ENCODE data around the gene SLC16A10. TPM values are rescaled to one million over a fixed set of nuclear protein-coding genes. Genes with fewer than 3 reads are reported as not detected.
"Not testable (repeated sequence)": the region's sequence is repeated elsewhere in the genome, so short reads cannot be mapped to it uniquely, and the experiment has no call there.

SLC16A10 gene, protein sequence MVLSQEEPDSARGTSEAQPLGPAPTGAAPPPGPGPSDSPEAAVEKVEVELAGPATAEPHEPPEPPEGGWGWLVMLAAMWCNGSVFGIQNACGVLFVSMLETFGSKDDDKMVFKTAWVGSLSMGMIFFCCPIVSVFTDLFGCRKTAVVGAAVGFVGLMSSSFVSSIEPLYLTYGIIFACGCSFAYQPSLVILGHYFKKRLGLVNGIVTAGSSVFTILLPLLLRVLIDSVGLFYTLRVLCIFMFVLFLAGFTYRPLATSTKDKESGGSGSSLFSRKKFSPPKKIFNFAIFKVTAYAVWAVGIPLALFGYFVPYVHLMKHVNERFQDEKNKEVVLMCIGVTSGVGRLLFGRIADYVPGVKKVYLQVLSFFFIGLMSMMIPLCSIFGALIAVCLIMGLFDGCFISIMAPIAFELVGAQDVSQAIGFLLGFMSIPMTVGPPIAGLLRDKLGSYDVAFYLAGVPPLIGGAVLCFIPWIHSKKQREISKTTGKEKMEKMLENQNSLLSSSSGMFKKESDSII
- polyA plus RNA-seq (2013, experiment 1 of 2) = 4.3 TPM
- 5.8 TPM for polyA plus RNA-seq (2013, experiment 2 of 2)

DNA sequence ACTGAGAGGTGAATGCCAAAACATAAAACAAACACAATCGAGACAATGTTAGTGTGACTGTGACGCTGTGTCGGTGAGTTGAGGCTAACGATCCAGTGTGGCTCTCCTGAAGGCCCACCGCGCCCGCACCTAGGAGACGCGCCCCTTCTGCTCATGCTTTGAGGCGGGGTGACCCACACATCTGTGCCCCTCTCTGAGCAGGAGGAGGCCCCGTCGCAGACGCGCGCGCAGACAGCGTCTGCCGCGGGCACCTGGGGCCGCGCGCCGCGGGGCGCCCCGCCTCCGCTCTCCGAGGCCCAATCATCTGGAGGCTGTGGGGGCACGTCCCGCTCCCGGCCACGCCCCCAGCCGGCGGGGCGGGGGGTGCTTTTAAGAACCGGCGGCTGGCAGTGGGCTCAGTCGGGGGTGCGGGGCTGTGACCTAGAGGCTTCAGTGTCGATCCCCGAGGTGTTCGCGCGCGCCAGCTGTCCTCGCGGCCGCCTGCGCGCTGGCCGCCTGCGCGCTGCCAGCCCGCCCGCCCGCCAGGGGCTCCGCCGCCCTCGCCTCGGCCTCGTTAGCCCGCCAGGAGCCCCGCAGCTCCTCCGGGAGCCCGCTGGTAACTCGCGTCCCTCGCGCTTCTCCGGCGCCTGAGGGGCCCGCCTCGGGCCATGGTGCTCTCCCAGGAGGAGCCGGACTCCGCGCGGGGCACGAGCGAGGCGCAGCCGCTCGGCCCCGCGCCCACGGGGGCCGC lies at the start of gene SLC16A10:
SLC16A10 (plus strand) TSS at position 398 of the 730 bp plus-strand sequence; CDS start at position 648, 250 bp downstream.
- Histone ChIP-seq H3K4me1 (ENCODE audit: insufficient read depth, low read length) (peaks cover 27% of the 10 kb centered on the region), H3K27me3 (ENCODE audit: insufficient read depth, low read length) (peaks cover 41% of the 10 kb centered on the region), H3K4me3 (ENCODE audit: low read length) (peak within 1 kb of the TSS; percentile 53), H3K36me3 (ENCODE audit: insufficient read depth, low read length) (no peaks in the 10 kb centered on the region), H3K9me3 (ENCODE audit: insufficient read depth, low read depth, low read length) (no peaks in the 10 kb centered on the region), H3K9ac (ENCODE audit: low read depth, low read length) (peak within 1 kb of the TSS; percentile 1), H3K27ac (ENCODE audit: low read depth, low read length) (no peak within 1 kb of the TSS)
- WGBS = under 1% methylated on average over 86 of the region's 86 CpGs

DNA sequence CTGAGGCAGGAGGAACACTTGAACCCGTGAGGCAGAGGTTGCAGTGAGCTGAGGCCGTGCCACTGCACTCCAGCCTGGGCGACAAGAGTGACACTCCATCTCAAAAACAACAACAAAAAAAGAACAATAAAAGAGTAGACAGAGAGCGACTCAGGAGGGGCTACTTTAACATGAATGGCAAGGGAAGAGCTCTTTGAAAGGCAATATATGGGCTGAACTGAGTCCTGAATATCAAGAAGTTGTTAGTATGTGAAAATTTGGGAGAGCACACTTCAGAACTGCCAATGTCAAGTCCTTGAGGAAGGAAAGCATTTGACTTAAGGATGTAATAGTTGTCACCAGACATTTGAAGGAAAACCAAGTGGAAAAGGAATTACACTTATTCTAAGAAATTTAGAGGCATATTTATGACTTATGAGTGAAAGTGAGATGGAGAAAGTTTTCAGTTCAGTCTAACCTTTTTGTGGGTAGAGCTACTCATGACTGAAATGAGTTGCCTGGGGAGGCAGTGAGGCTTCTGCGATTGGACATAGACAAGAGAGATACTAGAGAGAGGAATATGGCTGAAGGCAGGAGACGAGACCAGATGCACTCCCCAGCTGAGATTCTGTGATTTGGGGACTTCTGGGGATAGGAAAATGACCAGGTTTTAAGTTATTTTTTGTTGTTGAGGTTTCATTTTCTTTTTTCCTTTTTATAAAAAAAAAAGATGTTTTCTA lies 48.6 kb upstream of the SLC16A10 start:
- no peak overlapping the region for H3K27ac ChIP-seq (ENCODE audit: low read depth, low read length)
- H3K9me3 ChIP-seq (ENCODE audit: insufficient read depth, low read depth, low read length) = no peaks in the 10 kb centered on the region
- peaks cover 2% of the 10 kb centered on the region for H3K4me1 ChIP-seq (ENCODE audit: insufficient read depth, low read length)
- WGBS = 90% methylated on average over 6 of the region's 6 CpGs
- no peak overlapping the region for H3K9ac ChIP-seq (ENCODE audit: low read depth, low read length)
- no peak overlapping the region for H3K4me3 ChIP-seq (ENCODE audit: low read length)
- no peaks in the 10 kb centered on the region for H3K36me3 ChIP-seq (ENCODE audit: insufficient read depth, low read length)
- no peaks in the 10 kb centered on the region for H3K27me3 ChIP-seq (ENCODE audit: insufficient read depth, low read length)

DNA sequence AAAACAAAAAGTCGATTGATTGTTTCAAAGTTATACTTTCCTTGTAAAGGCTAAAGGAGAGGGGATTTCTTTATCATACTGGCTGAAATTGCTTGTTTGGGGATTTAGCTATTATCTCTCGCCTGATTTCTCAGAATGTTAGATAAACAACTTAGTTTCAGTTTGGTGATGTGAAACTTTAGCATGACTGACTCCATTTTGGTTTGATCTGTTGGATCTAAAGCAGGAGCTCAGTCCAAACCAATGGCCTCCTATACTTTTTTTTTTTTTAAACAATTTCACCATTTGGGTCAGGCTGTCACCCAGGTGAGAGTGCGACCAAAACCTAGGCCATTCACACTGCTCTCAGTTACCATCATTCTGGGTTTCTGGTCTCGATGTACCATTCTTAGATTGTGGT lies 45.4 kb upstream of the SLC16A10 start:
- Histone ChIP-seq H3K36me3 (ENCODE audit: insufficient read depth, low read length) (no peaks in the 10 kb centered on the region), H3K27me3 (ENCODE audit: insufficient read depth, low read length) (no peaks in the 10 kb centered on the region), H3K4me3 (ENCODE audit: low read length) (no peak overlapping the region), H3K9me3 (ENCODE audit: insufficient read depth, low read depth, low read length) (no peaks in the 10 kb centered on the region), H3K9ac (ENCODE audit: low read depth, low read length) (no peak overlapping the region), H3K4me1 (ENCODE audit: insufficient read depth, low read length) (no peaks in the 10 kb centered on the region), H3K27ac (ENCODE audit: low read depth, low read length) (no peak overlapping the region)
- 97% methylated on average over 4 of the region's 4 CpGs for WGBS

DNA sequence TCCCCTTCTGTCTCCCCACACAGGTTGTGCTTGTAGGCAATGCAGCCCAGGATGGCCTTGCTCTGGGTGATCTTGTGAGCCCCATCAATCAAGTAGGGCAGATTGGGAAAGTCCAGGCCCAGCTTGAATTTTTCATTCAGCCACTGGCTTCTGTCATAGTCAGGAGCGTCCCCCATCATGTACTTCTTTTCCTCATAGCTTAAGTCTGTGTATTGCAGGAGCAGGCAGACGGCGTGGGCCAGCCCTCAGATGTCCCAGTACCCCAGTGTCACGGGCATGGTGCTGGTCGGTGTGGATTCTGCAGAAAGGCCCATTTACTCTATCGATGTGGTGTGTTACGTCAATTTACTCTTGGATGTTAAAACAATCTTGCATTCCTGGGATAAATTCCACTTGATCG lies 40.1 kb upstream of the SLC16A10 start:
- no peaks in the 10 kb centered on the region for H3K36me3 ChIP-seq (ENCODE audit: insufficient read depth, low read length)
- H3K27ac ChIP-seq (ENCODE audit: low read depth, low read length) = no peak overlapping the region
- H3K9me3 ChIP-seq (ENCODE audit: insufficient read depth, low read depth, low read length) = no peaks in the 10 kb centered on the region
- H3K9ac ChIP-seq (ENCODE audit: low read depth, low read length) = no peak overlapping the region
- 95% methylated on average over 8 of the region's 8 CpGs for WGBS
- H3K4me1 ChIP-seq (ENCODE audit: insufficient read depth, low read length) = no peaks in the 10 kb centered on the region
- no peak overlapping the region for H3K4me3 ChIP-seq (ENCODE audit: low read length)
- no peaks in the 10 kb centered on the region for H3K27me3 ChIP-seq (ENCODE audit: insufficient read depth, low read length)

DNA sequence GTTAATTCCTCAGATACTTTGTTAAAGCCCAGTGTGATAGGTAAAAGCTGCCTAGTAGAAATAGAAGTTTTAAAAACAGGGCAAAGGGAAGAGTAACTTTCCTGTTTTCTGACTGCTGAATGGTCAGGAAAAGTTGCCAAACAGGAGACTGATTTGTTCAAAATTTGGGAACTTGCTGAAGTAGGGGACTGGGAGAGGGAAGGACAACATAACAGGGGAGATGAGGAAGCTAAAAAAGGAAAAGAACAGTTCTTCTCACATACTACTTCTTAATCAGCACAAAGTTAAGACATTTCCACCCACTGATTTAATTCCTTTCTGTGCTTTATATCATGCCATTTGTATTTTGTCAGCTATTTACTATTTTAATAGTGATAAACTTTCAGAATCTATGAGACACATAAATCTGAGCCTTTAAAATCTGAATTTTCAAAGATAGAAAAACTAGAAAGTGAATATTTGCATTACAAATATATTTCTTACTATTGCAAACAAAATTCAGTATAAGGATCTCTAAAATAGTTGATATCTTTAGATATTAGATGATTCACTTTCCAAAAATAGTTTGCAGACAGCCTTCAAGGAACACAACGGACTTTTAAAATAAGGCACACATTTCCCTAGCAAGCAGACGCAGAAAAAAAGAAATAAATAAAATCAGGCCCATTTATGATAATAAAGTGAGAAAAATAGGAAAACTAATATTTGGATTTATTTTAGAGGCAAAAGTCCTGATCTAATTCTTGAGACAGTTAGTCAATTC lies 36.9 kb upstream of the SLC16A10 start:
- 100% methylated on average over 1 of the region's 2 CpGs for WGBS
- Histone ChIP-seq H3K4me3 (ENCODE audit: low read length) (no peak overlapping the region), H3K27ac (ENCODE audit: low read depth, low read length) (no peak overlapping the region), H3K4me1 (ENCODE audit: insufficient read depth, low read length) (no peaks in the 10 kb centered on the region), H3K9me3 (ENCODE audit: insufficient read depth, low read depth, low read length) (no peaks in the 10 kb centered on the region), H3K36me3 (ENCODE audit: insufficient read depth, low read length) (no peaks in the 10 kb centered on the region), H3K27me3 (ENCODE audit: insufficient read depth, low read length) (no peaks in the 10 kb centered on the region), H3K9ac (ENCODE audit: low read depth, low read length) (no peak overlapping the region)

DNA sequence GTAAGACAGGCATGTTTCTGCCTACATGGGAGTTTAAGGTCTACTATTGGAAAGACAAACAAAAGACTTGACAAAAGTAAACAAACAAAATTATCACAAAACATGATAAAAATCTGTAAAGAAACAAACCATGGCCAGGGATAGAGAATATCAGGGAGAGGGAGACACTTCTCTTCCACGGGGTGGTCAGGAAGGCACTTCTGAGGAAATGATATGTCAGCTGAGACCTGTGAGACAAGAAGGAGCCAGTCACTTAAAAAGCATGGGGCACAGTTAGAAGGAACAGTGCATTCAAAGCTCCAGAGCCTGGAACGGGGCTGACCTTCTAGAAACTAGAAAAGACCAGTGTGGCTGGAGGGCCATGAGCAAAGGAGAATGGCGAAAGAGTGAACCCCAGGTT lies 35.1 kb upstream of the SLC16A10 start:
- no peak overlapping the region for H3K9ac ChIP-seq (ENCODE audit: low read depth, low read length)
- H3K36me3 ChIP-seq (ENCODE audit: insufficient read depth, low read length) = no peaks in the 10 kb centered on the region
- H3K4me3 ChIP-seq (ENCODE audit: low read length) = no peak overlapping the region
- H3K4me1 ChIP-seq (ENCODE audit: insufficient read depth, low read length) = no peaks in the 10 kb centered on the region
- WGBS = 89% methylated on average over 3 of the region's 3 CpGs
- no peaks in the 10 kb centered on the region for H3K9me3 ChIP-seq (ENCODE audit: insufficient read depth, low read depth, low read length)
- H3K27ac ChIP-seq (ENCODE audit: low read depth, low read length) = no peak overlapping the region
- H3K27me3 ChIP-seq (ENCODE audit: insufficient read depth, low read length) = no peaks in the 10 kb centered on the region

DNA sequence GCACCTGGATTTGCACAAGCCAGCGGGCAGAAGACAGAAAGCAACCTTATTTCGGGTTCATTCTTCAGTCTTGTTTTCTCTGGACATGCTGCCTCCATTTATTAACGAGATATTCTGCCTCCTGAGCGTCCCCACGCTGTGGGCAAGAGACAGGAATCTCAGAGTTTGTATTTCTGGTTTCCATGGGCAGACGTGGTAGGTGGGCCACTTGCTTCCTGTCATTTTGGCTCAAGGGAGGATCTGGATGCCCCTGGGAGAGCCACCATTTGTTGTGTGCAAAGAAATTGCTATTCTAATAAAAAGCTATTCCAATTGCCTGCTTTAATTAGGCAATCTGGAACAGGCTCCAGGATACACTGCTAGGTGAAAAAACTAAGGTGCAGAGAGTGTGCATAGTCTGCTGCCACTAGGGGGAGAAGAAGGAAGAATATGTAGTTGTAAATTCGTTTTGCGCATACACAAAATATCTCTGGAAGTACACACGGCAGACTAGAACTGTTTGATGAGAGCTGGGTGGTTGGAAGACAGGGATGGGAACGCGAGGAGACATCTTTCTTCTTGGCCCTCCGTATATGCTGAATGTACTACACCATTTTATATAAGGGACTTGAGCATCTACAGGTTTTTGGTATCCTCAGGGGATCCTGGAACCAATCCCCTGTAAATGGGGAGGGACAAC lies 30.1 kb upstream of the SLC16A10 start:
- H3K9ac ChIP-seq (ENCODE audit: low read depth, low read length) = no peak overlapping the region
- WGBS = 79% methylated on average over 6 of the region's 12 CpGs
- no peaks in the 10 kb centered on the region for H3K27me3 ChIP-seq (ENCODE audit: insufficient read depth, low read length)

DNA sequence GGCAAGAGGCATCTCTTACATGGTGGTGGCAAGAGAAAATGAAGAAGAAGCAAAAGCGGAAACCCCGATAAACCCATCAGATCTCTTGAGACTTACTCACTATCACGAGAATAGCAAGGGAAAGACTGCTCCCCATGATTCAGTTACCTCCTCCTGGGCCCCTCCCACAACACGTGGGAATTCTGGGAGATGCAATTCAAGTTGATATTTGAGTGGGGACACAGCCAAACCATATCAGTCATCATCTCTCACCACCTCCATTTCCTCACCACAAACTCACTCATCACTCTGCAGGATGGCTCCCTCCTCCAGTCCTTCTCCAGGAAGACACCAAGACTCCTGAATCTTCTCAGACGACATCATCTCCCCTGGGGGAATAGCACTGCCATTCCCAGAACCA lies 25.8 kb upstream of the SLC16A10 start:
- Histone ChIP-seq H3K9me3 (ENCODE audit: insufficient read depth, low read depth, low read length) (no peaks in the 10 kb centered on the region), H3K27ac (ENCODE audit: low read depth, low read length) (no peak overlapping the region), H3K36me3 (ENCODE audit: insufficient read depth, low read length) (no peaks in the 10 kb centered on the region), H3K9ac (ENCODE audit: low read depth, low read length) (no peak overlapping the region), H3K4me3 (ENCODE audit: low read length) (no peak overlapping the region), H3K27me3 (ENCODE audit: insufficient read depth, low read length) (no peaks in the 10 kb centered on the region), H3K4me1 (ENCODE audit: insufficient read depth, low read length) (no peaks in the 10 kb centered on the region)
- 80% methylated on average over 5 of the region's 5 CpGs for WGBS

More for the DNA sequence above, 30.1 kb upstream of the SLC16A10 start:
- Histone ChIP-seq H3K9me3 (ENCODE audit: insufficient read depth, low read depth, low read length) (no peaks in the 10 kb centered on the region), H3K27ac (ENCODE audit: low read depth, low read length) (no peak overlapping the region), H3K4me1 (ENCODE audit: insufficient read depth, low read length) (no peaks in the 10 kb centered on the region), H3K36me3 (ENCODE audit: insufficient read depth, low read length) (no peaks in the 10 kb centered on the region), H3K4me3 (ENCODE audit: low read length) (no peak overlapping the region)

DNA sequence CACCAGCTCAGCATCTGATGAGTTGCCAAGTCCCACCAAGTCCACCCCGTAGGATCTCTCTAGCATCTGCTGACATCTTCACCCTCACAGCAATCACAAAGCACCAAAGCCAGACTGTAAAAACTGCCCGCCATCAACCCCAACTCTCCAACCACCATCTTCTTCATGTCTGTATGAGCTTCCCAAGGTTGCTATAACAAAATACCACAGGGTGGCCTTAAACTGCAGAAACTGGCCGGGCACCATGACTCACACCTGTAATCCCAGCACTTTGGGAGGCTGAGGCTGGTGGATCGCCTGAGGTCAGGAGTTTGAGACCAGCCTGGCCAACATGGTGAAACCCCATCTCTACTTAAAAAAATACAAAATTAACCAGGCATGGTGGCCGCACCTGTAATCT lies 25.3 kb upstream of the SLC16A10 start:
- not testable (repeated sequence) for H3K27ac ChIP-seq (ENCODE audit: low read depth, low read length); H3K36me3 ChIP-seq (ENCODE audit: insufficient read depth, low read length); H3K9ac ChIP-seq (ENCODE audit: low read depth, low read length); H3K4me1 ChIP-seq (ENCODE audit: insufficient read depth, low read length); H3K4me3 ChIP-seq (ENCODE audit: low read length); H3K9me3 ChIP-seq (ENCODE audit: insufficient read depth, low read depth, low read length); H3K27me3 ChIP-seq (ENCODE audit: insufficient read depth, low read length)
- 95% methylated on average over 5 of the region's 5 CpGs for WGBS

DNA sequence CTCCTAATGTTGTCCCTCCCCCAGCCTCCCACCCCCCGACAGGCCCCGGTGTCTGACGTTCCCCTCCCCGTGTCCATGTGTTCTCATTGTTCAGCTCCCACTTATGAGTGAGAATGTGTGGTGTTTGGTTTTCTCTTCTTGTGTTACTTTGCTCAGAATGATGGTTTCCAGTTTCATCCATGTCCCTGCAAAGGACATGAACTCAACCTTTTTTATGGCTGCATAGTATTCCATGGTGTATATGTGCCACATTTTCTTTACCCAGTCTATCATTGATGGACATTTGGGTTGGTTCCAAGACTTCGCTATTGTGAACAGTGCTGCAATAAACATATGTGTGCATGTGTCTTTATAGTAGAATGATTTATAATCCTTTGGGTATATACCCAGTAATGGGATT lies 24.4 kb upstream of the SLC16A10 start:
- not testable (repeated sequence) for H3K9me3 ChIP-seq (ENCODE audit: insufficient read depth, low read depth, low read length); H3K27me3 ChIP-seq (ENCODE audit: insufficient read depth, low read length); H3K4me3 ChIP-seq (ENCODE audit: low read length); H3K9ac ChIP-seq (ENCODE audit: low read depth, low read length); H3K27ac ChIP-seq (ENCODE audit: low read depth, low read length); H3K4me1 ChIP-seq (ENCODE audit: insufficient read depth, low read length); H3K36me3 ChIP-seq (ENCODE audit: insufficient read depth, low read length)
- WGBS = no CpG with 5 or more reads among the region's 5 CpGs
